OCI-M1 (cell line): ENCODE measurements around the gene RASSF5.
"Not testable (repeated sequence)": the region's sequence is repeated elsewhere in the genome, so short reads cannot be mapped to it uniquely, and the experiment has no call there.

Experiments used
- DNase-seq: peaks from one replicate; lab custom pipeline; 2025; lab: John Stamatoyannopoulos, UW

RASSF5 gene

GRCh38 chr1:206569556-206569955, 62.2 kb downstream of the RASSF5 start:
- DNase-seq: no peak

GRCh38 chr1:206570529-206570928, 63.2 kb downstream of the RASSF5 start:
- no peak for DNase-seq

DNA sequence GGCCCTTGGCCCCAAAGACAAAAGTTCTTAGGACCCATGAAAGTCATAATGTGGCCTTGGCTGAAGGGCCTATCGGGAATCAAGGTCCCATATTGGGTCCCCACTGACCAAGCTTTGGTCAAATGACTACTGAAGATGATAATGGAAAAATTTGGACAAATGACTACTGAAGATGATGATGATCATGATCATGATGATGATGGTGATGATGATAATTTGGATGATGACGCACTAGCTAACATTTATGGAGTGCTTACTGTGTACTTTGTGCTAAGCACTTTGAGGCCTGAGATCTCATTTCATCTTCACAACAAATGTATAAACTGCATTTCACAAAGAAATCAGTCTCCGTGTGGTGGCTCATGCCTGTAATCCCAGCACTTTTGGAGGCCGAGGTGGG, 65.5 kb downstream of the RASSF5 start:
- DNase-seq: no peak

DNA sequence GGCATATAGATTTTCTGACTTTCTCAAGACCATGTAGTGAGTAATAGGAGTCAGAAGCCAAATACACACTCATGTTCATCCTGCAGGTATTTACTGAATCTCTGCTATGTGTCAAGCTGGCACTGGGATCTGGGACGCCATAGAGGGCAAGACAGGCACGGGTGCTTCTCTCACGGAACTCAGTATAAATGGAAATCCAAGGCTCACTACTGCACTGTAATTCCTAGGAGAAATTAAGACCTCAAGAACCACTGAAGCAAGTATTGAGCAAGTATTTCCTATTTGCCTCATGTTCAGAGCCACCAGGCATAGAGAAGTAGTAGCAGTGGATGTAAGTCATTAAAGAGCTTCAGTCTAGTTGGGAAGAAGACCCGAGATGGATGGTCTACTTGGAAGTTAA, 66.0 kb downstream of the RASSF5 start:
- no peak for DNase-seq

DNA sequence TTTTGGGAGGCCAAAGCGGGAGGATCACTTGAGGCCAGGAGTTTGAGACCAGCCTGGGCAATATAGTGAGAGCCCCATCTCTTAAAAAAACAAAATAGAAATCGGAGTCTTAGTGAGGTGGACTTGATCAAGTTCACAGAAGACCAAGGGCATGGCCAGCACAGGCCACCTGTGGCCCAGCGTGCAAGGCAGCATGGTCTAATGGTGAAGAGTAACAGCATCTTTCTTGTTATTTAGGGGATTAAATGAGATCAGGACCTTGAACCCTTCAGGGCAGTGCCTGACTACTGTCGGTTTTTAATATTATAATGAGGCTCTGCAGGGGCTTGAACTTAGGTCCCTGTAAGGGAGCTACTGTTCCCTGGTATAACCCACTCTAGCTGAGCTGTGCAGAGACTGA, 66.4 kb downstream of the RASSF5 start:
- no peak for DNase-seq

DNA sequence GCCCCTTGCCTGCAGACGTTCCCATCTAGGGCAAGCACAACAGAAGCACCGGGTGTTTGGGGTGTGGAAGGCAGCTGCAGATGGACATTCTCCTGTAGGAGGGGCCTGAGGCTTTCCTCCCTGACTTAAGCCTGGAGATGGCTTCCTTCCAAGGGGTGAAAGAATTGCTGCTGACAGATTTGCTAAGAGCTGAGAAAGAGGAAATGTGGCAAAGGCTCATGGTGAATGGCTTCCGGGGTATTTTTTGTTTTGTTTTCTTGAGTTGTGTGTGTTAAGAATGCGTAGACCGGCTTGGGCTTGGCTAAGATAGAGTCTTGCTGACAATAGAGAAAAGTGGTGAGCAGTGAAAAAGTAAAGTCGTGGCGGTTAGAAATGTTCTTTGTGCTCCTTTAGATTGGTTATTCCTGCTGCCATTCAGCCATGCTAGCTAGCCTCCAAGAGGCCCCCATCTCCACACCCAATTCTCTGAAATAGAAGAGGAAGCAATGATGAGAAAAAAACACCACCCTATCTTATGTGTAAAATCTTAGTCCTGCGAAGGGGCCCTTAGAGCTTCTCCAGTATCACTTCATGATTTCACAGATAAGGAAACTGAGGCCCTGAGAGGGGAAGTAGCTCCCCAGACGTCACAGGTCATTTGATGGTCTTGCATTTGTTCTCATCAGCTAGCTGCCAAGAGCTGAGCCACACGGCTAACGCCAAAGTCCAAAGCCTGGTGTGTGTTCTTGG, 68.0 kb downstream of the RASSF5 start:
- DNase-seq: peak; percentile 98

- DNase-seq: no peak
Observed at GRCh38 chr1:206575894-206576737, 68.8 kb downstream of the RASSF5 start.

DNA sequence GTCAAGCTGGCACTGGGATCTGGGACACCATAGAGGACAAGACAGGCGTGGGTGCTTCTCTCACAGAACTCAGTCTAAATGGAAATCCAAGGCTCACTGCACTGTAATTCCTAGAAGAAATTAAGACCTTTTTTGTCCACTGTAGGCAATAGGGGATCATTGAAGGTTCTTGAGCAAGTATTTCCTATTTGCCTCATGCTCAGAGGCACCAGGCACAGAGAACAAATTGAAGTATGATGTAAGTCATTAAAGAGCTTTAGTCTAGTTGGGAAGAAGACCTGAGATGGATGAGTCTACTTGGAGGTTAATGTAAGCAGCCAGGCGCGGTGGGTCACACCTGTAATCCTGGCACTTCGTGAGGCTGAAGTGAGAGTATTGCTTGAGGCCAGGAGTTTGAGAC, 70.3 kb downstream of the RASSF5 start:
- DNase-seq: no peak

DNA sequence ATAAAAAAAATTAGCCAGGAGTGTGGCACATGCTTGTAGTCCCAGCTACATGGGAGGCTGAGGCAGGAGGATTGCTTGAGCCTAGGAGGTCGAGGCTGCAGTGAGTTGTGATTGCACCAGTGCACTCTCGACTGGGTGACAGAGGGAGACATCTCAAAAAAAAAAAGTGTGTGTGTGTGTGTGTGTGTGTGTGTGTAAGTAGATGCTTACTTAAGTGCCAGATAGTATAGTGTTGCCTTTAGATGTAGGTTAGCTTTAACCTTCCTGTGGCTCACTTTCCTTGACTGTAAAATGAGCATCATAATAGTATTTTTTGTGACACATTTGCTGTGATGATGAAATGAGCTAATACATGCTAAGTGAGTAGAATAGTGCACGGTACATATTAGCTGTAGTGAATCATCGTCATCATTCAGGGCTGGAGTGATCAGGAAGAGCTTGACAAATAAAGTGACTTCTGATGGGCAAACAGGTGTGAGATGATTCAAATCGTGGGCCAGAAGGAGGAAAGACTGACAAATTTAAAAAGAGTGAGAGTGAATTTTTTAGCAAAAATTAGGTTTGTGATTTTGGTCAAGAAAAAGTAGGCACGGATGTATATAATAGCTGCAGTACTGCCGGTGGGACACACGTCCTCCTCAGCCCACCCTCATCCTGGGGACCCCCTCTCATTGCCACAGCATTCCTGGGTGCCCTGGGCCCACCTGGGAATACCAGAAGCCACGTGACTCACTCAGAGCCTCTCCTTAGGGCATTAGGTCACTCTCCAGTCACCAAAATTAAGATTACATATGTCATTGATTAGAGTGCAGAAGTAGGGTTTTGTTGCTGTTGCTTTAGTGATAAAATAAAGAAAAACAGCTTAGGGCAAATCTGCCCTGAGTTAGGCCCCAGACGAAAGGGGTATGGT, 71.0 kb downstream of the RASSF5 start:
- DNase-seq: no peak

DNA sequence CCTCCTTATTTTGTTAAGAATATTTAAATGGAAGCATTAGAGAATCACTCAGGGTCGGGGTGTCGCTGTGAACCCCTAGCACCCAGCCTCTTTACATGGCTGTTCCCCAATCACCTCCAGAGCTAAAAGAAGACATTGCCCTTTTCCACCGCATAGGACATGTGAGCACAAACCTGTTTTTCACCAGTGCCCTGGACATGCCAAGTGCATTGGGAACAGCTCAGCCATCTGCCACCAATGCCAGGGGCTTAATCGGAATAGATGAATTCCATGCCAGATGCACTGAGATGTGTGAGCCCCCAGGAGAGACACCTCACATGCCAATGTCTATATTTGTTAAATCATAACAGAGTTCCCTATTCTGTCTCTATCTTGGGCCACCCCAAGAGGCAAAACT, 71.6 kb downstream of the RASSF5 start:
- DNase-seq: no peak

- peak; percentile 98 for DNase-seq
Observed at GRCh38 chr1:206579747-206580437, 72.6 kb downstream of the RASSF5 start.

GRCh38 chr1:206580438-206581113, 73.2 kb downstream of the RASSF5 start:
- DNase-seq: no peak

GRCh38 chr1:206581114-206581497, 73.8 kb downstream of the RASSF5 start:
- not testable (repeated sequence) for DNase-seq

DNA sequence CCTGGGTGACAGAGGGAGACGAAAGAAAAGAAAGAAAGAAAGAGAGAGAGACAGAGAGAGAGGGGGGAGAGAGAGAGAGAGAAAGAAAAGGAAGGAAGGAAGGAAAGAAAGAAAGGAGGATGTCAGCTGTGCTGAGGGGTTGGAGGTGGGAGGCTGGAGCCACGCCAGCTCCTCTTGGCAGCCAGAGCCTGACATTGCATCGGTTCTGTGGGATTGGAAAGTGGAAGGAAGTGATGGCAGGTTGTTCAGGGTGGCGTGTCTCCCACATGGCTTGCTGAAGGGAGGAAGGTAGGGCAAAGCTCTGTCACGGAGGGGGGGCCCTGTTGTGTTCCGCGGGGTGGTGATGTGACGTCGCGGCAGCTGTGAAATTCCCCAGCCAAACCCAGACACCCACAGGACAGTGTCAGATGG, 74.2 kb downstream of the RASSF5 start:
- no peak for DNase-seq

GRCh38 chr1:206582537-206582936, 75.2 kb downstream of the RASSF5 start:
- DNase-seq: no peak

DNA sequence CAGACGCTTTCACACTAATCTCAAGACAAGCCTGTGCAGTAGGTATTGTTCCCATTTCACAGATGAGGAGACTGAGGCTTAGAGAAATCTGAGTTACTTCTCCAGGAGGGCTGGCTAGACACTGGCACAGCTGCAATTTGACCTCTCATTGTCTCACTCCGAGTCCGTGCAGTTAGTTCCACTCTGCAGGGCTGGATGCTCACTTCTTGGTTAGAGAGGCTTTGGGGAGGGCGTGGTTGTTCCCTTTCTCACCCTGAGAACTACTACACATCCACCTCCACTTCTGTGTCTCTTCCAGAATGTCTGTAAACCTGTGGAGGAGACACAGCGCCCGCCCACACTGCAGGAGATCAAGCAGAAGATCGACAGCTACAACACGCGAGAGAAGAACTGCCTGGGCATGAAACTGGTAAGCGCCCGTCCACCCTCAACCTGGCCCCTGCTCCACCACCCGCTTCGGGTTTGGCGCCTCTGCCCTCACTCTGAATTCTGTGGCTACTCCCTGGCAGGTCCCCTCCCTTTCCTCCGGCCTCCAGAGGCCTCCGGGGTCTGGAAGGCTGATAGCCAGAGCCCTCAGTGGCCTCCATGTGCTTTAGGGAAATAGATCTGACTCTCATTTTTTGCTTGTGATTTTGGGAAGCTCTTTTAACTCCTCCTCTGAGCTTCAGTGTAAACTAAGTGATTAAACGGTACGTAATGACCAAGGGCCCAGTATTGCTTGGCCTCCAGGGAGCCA, 75.8 kb downstream of the RASSF5 start:
- DNase-seq: no peak

DNA sequence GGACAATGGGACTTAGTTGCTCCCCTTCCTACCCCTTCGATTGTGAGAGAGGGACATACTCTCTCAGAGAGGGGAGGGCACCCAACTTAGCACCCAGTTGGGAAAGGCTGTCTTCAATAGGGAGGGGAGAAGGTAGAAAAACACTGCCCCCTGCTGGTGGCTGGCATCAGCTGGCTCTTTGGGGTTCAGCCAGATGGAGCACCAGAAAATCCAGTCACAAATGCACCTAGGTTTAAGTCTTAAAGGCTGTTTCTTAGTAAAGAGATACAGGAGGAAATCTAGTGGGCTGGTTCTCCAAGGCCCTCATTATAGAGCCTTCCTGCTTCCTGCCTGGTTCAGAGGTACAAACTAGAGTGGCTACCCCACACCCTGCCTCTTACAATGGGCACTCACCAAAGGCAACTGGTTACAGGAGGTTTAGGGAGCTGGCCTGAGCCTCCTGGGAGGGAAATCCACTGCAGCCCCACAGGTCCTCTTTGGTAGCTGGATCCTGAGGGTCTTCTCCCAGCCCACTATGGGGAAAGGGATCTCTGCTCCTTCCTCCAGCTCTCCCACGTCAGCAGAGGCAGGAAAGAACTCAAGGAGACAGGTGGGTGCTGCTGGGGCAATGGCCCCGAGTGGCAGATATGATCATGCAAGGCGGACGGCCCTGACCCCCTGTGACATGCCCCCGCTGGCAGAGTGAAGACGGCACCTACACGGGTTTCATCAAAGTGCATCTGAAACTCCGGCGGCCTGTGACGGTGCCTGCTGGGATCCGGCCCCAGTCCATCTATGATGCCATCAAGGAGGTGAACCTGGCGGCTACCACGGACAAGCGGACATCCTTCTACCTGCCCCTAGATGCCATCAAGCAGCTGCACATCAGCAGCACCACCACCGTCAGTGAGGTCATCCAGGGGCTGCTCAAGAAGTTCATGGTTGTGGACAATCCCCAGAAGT, 76.6 kb downstream of the RASSF5 start:
- DNase-seq: peak; percentile 85

GRCh38 chr1:206584683-206585082, 77.4 kb downstream of the RASSF5 start:
- no peak for DNase-seq
